GM18951 (cell line): ENCODE measurements around the gene OR7D2.
"Not testable (repeated sequence)": the region's sequence is repeated elsewhere in the genome, so short reads cannot be mapped to it uniquely, and the experiment has no call there.

ENCODE experiments used
- POLR2A ChIP-seq: IDR thresholded peaks from 4 replicates; pipeline ENCODE4 v1.6.1; 2011; ENCODE audit warnings: mild to moderate bottlenecking; ENCODE audit not compliant: insufficient read length, insufficient read depth; ENCODE audit errors: extremely low read depth
- in situ Hi-C: fragments of 300-500 bp; cut with MboI; formaldehyde crosslinking; loops from one replicate; pipeline ENCODE4 v1.12.0; 2022; ENCODE audit warnings: low sequenced_read_pairs, mixed read lengths, inconsistent platforms; ENCODE audit not compliant: unreplicated experiment

Gene OR7D2

DNA sequence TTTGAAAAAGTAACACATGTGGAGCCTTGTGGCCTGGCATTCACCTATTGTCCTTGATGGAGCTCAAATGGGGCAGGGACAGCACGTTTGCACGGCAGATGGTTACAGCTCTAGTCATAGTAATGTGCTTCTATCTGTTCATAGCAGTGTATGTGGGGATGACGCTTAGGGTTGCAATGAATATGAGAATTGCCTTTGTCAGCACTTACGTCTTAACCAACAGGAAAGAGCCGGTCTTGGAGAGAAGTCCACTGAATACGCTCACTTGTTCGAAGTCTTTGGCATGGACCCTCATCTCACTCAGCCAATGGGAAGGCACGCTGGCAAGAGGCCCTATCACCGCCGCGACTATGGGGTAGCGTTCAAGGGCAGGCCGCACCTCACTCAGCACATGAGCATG, 18.9 kb upstream of the OR7D2 start:
- no peak for TF ChIP-seq POLR2A
- in situ Hi-C loops = no loop called here

DNA sequence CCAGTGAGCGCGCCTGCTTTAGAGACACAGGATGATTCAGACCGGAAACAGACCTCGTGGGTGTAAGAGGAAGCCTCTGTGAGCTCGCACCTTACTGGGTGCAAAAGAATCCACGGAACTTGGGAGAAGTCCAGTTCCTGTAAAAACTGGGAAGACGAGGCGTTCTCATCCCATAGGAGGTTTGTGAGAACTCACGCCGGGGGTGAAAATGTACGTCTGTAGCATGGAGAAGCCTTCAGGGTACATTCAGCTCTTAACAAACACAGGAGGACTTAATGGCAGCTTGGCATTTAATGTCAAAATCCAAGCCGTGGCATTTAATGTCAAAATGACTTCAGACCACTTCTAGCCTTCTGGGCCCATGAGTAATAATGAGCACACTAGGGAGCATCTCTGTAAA, 17.4 kb upstream of the OR7D2 start:
- in situ Hi-C loops = no loop called here

DNA sequence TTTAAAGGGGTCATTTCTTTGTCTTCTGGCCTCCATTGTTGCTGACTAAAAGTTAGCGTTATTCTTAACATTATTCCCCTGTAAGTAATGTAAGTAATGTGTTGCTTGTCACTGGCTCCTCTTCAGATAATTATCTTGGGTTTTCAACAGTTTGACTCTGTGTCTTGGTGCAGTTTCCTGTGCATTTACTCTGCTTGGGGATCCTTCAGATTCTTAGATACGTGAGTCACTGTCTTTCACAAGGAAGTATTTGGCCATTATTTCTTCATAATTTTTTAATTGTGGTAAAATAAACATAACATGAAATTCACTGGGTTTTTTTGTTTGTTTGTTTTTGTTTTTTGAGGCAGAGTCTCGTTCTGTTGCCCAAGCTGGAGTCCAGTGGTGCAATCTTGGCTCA, 13.5 kb upstream of the OR7D2 start:
- in situ Hi-C loops = no loop called here
- TF ChIP-seq POLR2A = no peak

More for the DNA sequence above, 17.4 kb upstream of the OR7D2 start:
- TF ChIP-seq POLR2A = no peak

DNA sequence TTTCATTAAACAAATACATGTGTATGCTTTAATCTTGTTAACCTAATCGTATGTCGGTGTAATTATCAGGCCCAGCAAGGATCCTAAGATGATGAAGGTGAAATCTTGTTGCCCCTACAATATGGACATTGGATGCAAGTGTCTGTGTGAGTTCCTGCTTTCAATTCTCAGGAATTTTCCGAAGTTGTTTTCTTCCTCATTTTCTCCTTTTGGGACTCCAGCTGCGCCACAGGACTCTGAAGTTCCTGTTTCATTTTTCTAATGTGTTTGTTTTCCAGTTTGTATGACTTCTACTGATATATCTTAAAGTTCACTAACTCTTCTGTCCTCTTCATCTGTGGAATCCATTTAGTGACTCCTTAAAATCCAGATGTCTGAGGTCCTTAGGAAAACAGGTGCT, 11.9 kb upstream of the OR7D2 start:
- in situ Hi-C loops = no loop called here

DNA sequence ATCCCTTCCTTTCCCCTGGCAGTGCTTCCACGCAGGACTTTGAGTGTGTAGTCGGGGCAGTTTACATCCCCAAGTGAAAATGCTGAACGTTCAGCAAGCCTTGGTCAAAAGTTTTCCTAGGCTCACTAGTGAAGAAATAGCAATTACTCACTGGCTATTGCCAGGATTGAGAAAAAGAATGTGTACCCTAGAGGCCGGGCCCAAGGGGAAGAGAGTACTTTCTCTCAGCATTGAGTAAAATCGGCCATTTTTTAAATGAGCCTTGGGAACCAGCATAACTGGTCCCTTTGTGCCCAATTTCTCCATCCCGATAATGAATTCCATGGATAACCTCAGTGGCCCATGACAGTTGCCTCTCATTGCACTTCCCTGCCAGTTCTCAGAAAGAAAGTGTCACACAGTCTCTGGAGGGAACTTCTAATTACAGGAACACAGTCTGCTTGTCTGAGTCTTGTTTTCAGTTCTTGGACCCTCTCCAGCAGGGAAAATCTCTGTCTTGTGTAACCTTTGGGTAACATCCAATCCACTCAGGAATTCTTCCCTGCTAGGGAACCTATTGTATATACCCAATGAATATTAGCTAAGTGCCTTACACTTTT, 7.3 kb upstream of the OR7D2 start:
- in situ Hi-C loops = no loop called here
- no peak for TF ChIP-seq POLR2A

More for the DNA sequence above, 11.9 kb upstream of the OR7D2 start:
- no peak for TF ChIP-seq POLR2A

DNA sequence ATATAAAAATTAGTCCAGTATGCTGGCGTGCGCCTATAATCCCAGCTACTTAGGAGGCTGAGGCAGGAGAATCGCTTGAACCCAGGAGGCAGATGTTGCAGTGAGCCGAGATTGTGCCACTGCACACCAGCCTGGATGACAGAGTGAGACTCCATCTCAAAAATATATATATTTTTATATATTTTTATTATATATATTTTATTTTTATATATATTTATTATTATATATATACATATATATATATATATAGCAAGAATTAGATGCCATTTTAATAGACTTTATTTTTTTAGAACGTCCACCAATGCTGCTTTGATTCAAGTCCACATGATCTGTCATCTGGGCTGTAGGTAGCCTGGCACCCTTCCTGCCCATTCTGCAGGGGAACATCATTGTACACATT, 3.5 kb upstream of the OR7D2 start:
- no peak for TF ChIP-seq POLR2A
- in situ Hi-C loops = no loop called here

DNA sequence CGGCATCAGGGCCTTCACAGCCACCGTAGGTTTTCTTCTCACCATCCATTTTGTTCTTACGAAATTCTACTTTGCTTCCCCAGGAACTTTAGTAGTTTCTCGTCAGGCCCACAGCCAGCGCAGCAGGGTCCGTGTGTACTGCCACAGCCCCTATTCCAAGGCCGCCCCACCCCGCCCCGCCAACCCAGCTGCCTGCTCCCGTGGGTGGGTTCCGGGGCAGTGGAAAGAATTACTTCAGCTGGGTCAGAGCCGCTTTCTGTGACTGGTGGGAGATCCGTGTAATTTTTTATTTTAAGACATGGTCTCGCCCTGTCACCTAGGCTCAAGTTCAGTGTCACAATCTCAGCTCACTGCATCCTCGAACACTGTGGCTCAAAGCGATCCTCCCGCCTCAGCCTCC, 4.2 kb downstream of the OR7D2 start:
- in situ Hi-C loops = no loop called here
- no peak for TF ChIP-seq POLR2A

DNA sequence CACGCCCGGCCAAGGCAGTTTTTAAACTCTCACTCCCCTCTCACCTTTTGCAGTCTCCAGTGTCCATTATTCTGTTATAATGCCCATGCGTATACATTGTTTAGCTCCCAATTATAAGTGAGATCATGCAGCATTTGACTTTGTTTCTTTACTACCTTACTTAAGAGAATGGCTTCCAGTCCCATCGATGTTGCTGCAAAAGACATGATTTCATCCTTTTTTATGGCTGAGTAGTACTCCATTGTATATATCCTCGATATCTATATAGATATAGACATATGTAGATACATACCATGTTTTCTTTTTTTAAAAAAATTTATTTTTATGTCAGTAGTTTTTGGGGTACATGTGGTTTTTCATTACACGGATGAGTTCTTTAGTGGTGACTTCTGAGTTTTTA, 8.4 kb downstream of the OR7D2 start:
- in situ Hi-C loops = no loop called here
- no peak for TF ChIP-seq POLR2A

DNA sequence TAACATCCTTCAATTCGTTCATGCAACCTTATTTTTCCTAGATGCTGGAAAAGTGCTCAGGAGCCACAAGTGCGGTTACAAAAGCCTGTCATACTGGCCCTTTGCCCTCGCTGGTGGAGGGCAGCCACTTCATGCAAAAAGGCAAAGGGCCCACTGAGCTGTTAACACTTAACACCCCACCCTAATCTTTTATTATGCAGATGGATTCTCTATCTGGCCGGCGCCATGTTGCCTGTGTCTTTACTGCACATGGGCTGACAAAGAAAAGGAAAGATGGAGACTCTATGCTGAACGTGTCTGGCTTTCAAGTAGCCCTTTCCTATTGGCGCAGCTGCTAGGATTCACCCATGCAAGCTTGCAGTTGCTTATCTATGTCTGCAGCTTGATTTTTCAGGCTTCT, 10.8 kb downstream of the OR7D2 start:
- TF ChIP-seq POLR2A = no peak
- in situ Hi-C loops = no loop called here

DNA sequence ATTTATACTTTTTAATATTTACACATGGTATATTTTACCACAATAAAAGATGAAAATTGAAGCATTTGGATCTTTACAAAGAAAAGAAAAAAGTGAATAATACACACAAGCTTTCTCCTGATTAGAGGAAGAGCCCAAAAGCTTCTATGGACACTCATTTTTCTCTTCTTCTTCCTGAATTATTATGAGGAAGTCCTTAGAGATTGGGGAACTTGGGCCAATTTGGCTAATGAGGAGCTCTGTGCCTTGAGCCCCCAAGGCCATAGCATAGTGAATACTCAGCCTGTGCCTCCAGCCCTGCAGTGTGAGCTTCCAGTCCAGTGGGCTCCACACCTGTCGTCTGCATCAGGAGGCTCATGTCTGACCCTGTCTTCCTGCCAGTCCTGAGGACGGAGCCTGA, 19.3 kb downstream of the OR7D2 start:
- in situ Hi-C loops = not testable (repeated sequence)

DNA sequence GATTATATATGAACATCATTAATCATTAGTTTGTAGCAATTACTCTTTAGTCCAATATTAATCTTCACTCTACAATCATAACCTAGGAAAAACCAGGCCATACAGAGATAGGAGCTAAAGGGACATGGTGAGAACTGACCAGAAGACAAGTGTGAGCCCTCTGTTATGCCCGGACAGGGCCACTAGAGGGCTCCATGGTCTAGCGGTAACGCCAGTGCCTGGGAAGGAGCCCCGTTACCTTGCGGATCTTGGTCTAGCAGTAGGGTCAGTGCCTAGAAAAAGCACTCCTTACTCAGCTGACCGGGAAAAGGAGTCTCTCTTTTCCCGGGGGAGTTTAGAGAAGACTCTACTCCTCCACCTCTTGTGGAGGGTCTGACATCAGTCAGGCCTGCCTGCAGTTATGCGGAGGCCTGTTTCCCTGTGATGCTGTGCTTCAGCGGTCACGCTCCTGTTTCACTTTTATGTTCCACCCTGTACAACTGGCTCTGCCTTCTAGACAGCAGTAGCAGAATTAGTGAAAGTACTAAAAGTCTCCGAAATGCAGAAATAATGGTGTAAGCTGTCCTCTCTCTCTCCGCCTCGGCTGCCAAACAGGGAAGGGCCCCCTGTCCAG, 26.8 kb downstream of the OR7D2 start:
- in situ Hi-C loops = no loop called here
- TF ChIP-seq POLR2A = no peak

DNA sequence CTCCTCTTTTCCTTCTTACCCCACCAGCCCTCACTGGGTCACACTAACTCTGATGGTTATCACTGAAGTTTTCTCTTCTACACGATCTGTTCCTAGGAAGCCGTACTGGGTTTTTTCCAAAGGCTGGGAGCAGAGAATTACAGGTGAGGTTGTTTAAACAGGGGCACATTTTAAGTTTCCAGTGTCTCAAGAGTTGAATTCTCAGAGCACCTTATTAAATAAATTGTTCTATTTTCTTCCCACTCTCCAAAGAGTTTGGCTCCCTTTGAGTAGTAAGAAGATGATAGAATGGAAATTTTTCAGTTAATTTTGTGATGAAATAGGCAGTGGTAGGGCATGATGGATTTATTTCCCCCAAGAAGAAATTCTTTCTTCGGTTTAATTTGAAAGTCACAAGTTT, 40.7 kb downstream of the OR7D2 start, which contains the start of gene OR7D4:
OR7D4 (minus strand) TSS at position 101 of the 400 bp plus-strand sequence. CDS start 4,752 bp downstream, outside the sequence.
- TF ChIP-seq POLR2A = no peak
- in situ Hi-C loops = no loop called here
